HepG2 (cell line): ENCODE measurements around the gene MSI2. TPM values are rescaled to one million over a fixed set of nuclear protein-coding genes. Genes with fewer than 3 reads are reported as not detected.

Experiments used
- ATAC-seq: fragments of 200-7000 bp; cut with Tn5 transposase; 3 replicates; pipeline ENCODE4 v1.9.1; 2020; ENCODE audit warnings: mild to moderate bottlenecking, moderate library complexity
- BruUV-seq: library from RNA; stranded (reverse); fragments of 400-500 nt; replicated peaks from 2 replicates; lab custom pipeline; 2021; lab: Mats Ljungman, UMichigan
- CTCF ChIA-PET: fragments of 300-600 bp; formaldehyde crosslinking; extraction: SDS; loops from one replicate; lab custom pipeline; 2021; ENCODE audit warnings: low total read pairs, inconsistent platforms, low intra/inter-chr PET ratio; lab: Yijun Ruan, JAX
- POLR2A ChIA-PET: fragments of 350-600 bp; sonication (Branson Sonifier 250); formaldehyde crosslinking; loops from one replicate; lab custom pipeline; 2020; ENCODE audit warnings: antibody characterized with exemption, inconsistent platforms; lab: Yijun Ruan, JAX
- DNase-seq: peaks from one replicate; pipeline ENCODE4 v3.0.0-alpha.2; 2015; ENCODE audit warnings: low spot score
- FAIRE-seq: peaks from 3 replicates; lab custom pipeline; 2011; peaks lifted over from hg19 to GRCh38; lab: Jason Lieb, UNC
- H2AFZ ChIP-seq: one replicate; pipeline ENCODE4 v1.6.1; 2011; ENCODE audit warnings: low read length, inconsistent platforms
- H3K27ac ChIP-seq: fragments of 300-600 bp; 3 replicates; pipeline ENCODE4 v1.8.0; 2011; ENCODE audit warnings: mixed run types, mild to moderate bottlenecking, mixed read lengths, low read length, inconsistent platforms; ENCODE audit not compliant: insufficient read depth; ENCODE audit errors: extremely low read length
- H3K27me3 ChIP-seq, 2 experiments: fragments of 200-600 bp in 1 of 2; 2 replicates in 1 of 2; 3 replicates in 1 of 2; pipeline versions ENCODE4 v1.6.0 to v1.8.0; 2011; ENCODE audit warnings: low read length in 2 of 2, mild to moderate bottlenecking in 2 of 2, moderate library complexity in 2 of 2, inconsistent platforms in 1 of 2; ENCODE audit not compliant: insufficient read depth in 2 of 2, control insufficient read depth in 1 of 2
- H3K36me3 ChIP-seq, 2 experiments: fragments of 200-600 bp in 1 of 2; replicated peaks in 1 of 2; 2 replicates in 1 of 2; 3 replicates in 1 of 2; pipeline versions ENCODE4 v1.5.1 to v1.8.0; 2011; ENCODE audit warnings: low read length in 2 of 2, inconsistent platforms in 1 of 2; ENCODE audit not compliant: insufficient read depth in 2 of 2, control insufficient read depth in 1 of 2
- H3K4me1 ChIP-seq: 2 replicates; pipeline ENCODE4 v1.5.1; 2012; ENCODE audit warnings: low read length, inconsistent platforms; ENCODE audit not compliant: insufficient read depth
- H3K4me2 ChIP-seq: 2 replicates; pipeline ENCODE4 v1.6.0; 2011; ENCODE audit warnings: low read depth, low read length, inconsistent platforms
- H3K4me3 ChIP-seq, 3 experiments: fragments of 200-600 bp in 1 of 3; sonication (generic), shearing (Covaris generic) in 1 of 3; replicated peaks in 1 of 3; 2 replicates each; pipeline ENCODE4 v1.5.1; 2011 to 2016; ENCODE audit warnings: low read length in 3 of 3, inconsistent platforms in 2 of 3, low read depth in 2 of 3, mild to moderate bottlenecking in 2 of 3, control low read depth in 1 of 3, mixed read lengths in 1 of 3; ENCODE audit not compliant: insufficient read depth in 1 of 3
- H3K79me2 ChIP-seq: one replicate; pipeline ENCODE4 v1.6.1; 2011; ENCODE audit warnings: low read length, inconsistent platforms; ENCODE audit not compliant: insufficient read depth
- H3K9ac ChIP-seq: 2 replicates; pipeline ENCODE4 v1.6.0; 2011; ENCODE audit warnings: mild to moderate bottlenecking, low read depth, low read length, inconsistent platforms; ENCODE audit not compliant: insufficient read depth
- H3K9me3 ChIP-seq: 2 replicates; pipeline ENCODE4 v1.5.1; 2012; ENCODE audit warnings: mild to moderate bottlenecking, low read length
- H4K20me1 ChIP-seq: 2 replicates; pipeline ENCODE4 v1.6.0; 2011; ENCODE audit warnings: inconsistent platforms, mild to moderate bottlenecking, low read length, moderate library complexity; ENCODE audit not compliant: insufficient read depth
- ZNF263 ChIP-seq: sonication (generic); formaldehyde crosslinking; IDR thresholded peaks from 2 replicates; pipeline ENCODE4 v1.4.0; 2020; ENCODE audit warnings: missing genetic modification reagents
- WGBS: methylation state at CpG from one replicate; pipeline ENCODE4 v1.1.6; 2017; ENCODE audit warnings: low lambda C conversion rate; 5-methylcytosine and 5-hydroxymethylcytosine counted together
- in situ Hi-C: cut with HindIII; loops from 2 replicates; pipeline ENCODE4 v1.10.0; 2017; ENCODE audit warnings: low pct_unique_long_range_greater_than_20kb; ENCODE audit not compliant: extremely low pct_ligation_motif_present
- intact Hi-C: fragments of 100-400 bp; cut with micrococcal nuclease; formaldehyde crosslinking; loops from one replicate; pipeline ENCODE4 v1.10.0; 2022; ENCODE audit not compliant: unreplicated experiment
- polyA plus RNA-seq, 8 experiments: library from polyadenylated mRNA; depleted of rRNA in 3 of 8; stranded (reverse) in 7 of 8; unstranded in 1 of 8; fragments of >200 nt; fragmentation: Illumina TruSeq in 4 of 8; extraction: Trizol in 4 of 8; gene quantifications; 2 replicates each; pipeline versions ENCODE4 v1.2.1 to v1.2.3, GENCODE V29; 2011 to 2016; ENCODE audit warnings: low read depth in 4 of 8, missing spikeins in 1 of 8, mixed read lengths in 1 of 8; ENCODE audit not compliant: insufficient read depth in 1 of 8
- total RNA-seq, 5 experiments: library from RNA; depleted of rRNA; stranded (reverse); fragments of >200 nt; fragmentation: Illumina TruSeq; extraction: Trizol; gene quantifications; 2 replicates each; pipeline ENCODE4 v1.2.3, GENCODE V29; 2016; ENCODE audit warnings: low read depth in 1 of 5
- TF ChIP-seq, protein P1 (sequence below): sonication (generic); formaldehyde crosslinking; IDR thresholded peaks from 2 replicates; pipeline ENCODE4 v1.5.1; 2020; ENCODE audit warnings: mild to moderate bottlenecking, missing genetic modification reagents, moderate library complexity

The MSI2 gene
- total and polyA plus RNA-seq, 2 of the 13 experiments (the other 11 are each of a cell fraction or from before 2014, with no cell fraction given), result 77.5 to 78.4 TPM

GRCh38 chr17:57723427-57724025, 467.2 kb downstream of the MSI2 start:
- no peak overlapping the region for H3K4me3 ChIP-seq
- WGBS, result 59% methylated on average over 10 of the region's 13 CpGs
- in situ Hi-C loops, result no loop called here
- intact Hi-C loops, result no loop called here
- no peak overlapping the region for H2AFZ ChIP-seq
- H3K27me3 ChIP-seq, result peaks cover 6 to 82% of the 10 kb centered on the region in 2 experiments; a peak in 4 of 5 replicates
- no peaks in the 10 kb centered on the region for H3K36me3 ChIP-seq
- DNase-seq, result no peak
- no peaks in the 10 kb centered on the region for H3K4me1 ChIP-seq
- peak overlapping the region; percentile 40; the same call in 1 of the 2 replicates for H3K4me2 ChIP-seq
- peak; percentile 13; the same call in 2 of the 3 replicates for ATAC-seq
- POLR2A ChIA-PET, result no interaction called here
- H3K27ac ChIP-seq, result no peak overlapping the region
- H3K9me3 ChIP-seq, result no peaks in the 10 kb centered on the region
- no peaks in the 10 kb centered on the region for H4K20me1 ChIP-seq
- no TSS peak for BruUV-seq
- FAIRE-seq, result no peak
- H3K9ac ChIP-seq, result no peak overlapping the region
- TF ChIP-seq, protein P1, sequence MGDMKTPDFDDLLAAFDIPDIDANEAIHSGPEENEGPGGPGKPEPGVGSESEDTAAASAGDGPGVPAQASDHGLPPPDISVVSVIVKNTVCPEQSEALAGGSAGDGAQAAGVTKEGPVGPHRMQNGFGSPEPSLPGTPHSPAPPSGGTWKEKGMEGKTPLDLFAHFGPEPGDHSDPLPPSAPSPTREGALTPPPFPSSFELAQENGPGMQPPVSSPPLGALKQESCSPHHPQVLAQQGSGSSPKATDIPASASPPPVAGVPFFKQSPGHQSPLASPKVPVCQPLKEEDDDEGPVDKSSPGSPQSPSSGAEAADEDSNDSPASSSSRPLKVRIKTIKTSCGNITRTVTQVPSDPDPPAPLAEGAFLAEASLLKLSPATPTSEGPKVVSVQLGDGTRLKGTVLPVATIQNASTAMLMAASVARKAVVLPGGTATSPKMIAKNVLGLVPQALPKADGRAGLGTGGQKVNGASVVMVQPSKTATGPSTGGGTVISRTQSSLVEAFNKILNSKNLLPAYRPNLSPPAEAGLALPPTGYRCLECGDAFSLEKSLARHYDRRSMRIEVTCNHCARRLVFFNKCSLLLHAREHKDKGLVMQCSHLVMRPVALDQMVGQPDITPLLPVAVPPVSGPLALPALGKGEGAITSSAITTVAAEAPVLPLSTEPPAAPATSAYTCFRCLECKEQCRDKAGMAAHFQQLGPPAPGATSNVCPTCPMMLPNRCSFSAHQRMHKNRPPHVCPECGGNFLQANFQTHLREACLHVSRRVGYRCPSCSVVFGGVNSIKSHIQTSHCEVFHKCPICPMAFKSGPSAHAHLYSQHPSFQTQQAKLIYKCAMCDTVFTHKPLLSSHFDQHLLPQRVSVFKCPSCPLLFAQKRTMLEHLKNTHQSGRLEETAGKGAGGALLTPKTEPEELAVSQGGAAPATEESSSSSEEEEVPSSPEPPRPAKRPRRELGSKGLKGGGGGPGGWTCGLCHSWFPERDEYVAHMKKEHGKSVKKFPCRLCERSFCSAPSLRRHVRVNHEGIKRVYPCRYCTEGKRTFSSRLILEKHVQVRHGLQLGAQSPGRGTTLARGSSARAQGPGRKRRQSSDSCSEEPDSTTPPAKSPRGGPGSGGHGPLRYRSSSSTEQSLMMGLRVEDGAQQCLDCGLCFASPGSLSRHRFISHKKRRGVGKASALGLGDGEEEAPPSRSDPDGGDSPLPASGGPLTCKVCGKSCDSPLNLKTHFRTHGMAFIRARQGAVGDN (CRISPR knock-in tag), result peak; percentile 8; the same call in 1 of the 2 replicates
- TF ChIP-seq ZNF263 (CRISPR knock-in tag), result no peak
- TF ChIP-seq, all 625 proteins: peak for 1
- CTCF ChIA-PET, result no interaction called here
- H3K79me2 ChIP-seq, result no peaks in the 10 kb centered on the region
